Chondrocyte (in vitro differentiated cells): Measurements from ENCODE around the gene ANAPC5. TPM values are rescaled to one million over a fixed set of nuclear protein-coding genes. Genes with fewer than 3 reads are reported as not detected.
"Not testable (repeated sequence)": the region's sequence is repeated elsewhere in the genome, so short reads cannot be mapped to it uniquely, and the experiment has no call there.

Experiments
- DNase-seq: peaks from one replicate; pipeline ENCODE4 v3.0.0; 2021; ENCODE audit warnings: mixed read lengths, low spot score
- H3K27ac Mint-ChIP-seq: one replicate; pipeline ENCODE4 v1.8.0; 2021; ENCODE audit warnings: mild to moderate bottlenecking, moderate library complexity, mixed read lengths; ENCODE audit not compliant: unreplicated experiment
- H3K27me3 Mint-ChIP-seq: 2 replicates; pipeline ENCODE4 v1.8.0; 2021; ENCODE audit warnings: low read depth, mixed read lengths
- H3K36me3 Mint-ChIP-seq: 2 replicates; pipeline ENCODE4 v1.8.0; 2021; ENCODE audit warnings: low read depth, mixed read lengths
- H3K4me1 Mint-ChIP-seq: 2 replicates; pipeline ENCODE4 v1.8.0; 2021; ENCODE audit warnings: low read depth, mild to moderate bottlenecking, mixed read lengths
- H3K4me3 Mint-ChIP-seq: one replicate; pipeline ENCODE4 v1.8.0; 2021; ENCODE audit warnings: mild to moderate bottlenecking, moderate library complexity, mixed read lengths; ENCODE audit not compliant: unreplicated experiment
- H3K9me3 Mint-ChIP-seq: 2 replicates; pipeline ENCODE4 v1.8.0; 2021; ENCODE audit warnings: low read depth, mixed read lengths
- total RNA-seq: library from RNA; stranded (reverse); gene quantifications from 3 replicates; pipeline ENCODE4 v1.2.1, GENCODE V29; 2021
- TF ChIP-seq, protein P1 (sequence below): fragments of 200-600 bp; sonication (generic); IDR thresholded peaks from 2 replicates; pipeline ENCODE4 v1.5.0; 2021; ENCODE audit warnings: antibody characterized with exemption, mild to moderate bottlenecking, moderate library complexity

ANAPC5 gene
- total RNA-seq, 1 donor from 2014 or later, result 111 TPM

DNA sequence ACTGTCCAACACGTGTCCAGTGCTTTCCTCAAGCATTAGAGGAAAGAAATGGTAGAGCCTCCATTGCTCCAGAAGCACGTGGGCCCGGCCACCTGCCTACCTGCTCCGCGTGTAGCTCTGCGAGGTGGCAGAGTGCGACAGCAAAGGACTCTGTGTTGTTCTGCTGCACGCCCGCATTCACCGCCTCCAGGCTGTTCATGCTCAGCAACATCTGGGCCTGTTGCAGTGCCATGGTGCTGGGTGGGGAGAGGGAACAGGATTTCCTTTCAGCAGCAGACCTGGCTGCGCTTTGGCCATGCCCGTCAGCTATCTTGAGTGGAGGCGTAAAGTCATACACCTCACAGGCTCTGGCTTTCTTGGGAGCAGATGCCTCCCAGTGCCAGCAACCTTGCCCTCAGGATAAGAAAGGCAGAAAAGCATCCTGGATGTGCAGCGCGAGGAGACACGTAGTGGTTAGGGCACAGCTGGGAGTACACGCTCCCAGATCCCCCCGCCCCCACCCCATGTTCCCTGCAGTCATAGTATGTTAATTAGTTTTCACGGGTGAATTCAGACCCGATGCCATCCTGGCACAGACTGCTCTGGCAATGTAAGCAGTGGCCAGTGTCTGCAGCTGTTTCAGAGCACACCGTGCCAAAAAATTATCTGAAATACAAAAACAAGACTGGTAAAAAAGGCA is 25.1 kb downstream of the ANAPC5 start:
- Mint-ChIP-seq H3K27me3 (no peaks in the 10 kb centered on the region), H3K9me3 (no peaks in the 10 kb centered on the region), H3K4me3 (no peak overlapping the region), H3K36me3 (peaks cover 40% of the 10 kb centered on the region), H3K27ac (peak overlapping the region; percentile 28), H3K4me1 (peaks cover 16% of the 10 kb centered on the region)
- DNase-seq, result no peak
- TF ChIP-seq, protein P1, sequence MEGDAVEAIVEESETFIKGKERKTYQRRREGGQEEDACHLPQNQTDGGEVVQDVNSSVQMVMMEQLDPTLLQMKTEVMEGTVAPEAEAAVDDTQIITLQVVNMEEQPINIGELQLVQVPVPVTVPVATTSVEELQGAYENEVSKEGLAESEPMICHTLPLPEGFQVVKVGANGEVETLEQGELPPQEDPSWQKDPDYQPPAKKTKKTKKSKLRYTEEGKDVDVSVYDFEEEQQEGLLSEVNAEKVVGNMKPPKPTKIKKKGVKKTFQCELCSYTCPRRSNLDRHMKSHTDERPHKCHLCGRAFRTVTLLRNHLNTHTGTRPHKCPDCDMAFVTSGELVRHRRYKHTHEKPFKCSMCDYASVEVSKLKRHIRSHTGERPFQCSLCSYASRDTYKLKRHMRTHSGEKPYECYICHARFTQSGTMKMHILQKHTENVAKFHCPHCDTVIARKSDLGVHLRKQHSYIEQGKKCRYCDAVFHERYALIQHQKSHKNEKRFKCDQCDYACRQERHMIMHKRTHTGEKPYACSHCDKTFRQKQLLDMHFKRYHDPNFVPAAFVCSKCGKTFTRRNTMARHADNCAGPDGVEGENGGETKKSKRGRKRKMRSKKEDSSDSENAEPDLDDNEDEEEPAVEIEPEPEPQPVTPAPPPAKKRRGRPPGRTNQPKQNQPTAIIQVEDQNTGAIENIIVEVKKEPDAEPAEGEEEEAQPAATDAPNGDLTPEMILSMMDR, result no peak

DNA sequence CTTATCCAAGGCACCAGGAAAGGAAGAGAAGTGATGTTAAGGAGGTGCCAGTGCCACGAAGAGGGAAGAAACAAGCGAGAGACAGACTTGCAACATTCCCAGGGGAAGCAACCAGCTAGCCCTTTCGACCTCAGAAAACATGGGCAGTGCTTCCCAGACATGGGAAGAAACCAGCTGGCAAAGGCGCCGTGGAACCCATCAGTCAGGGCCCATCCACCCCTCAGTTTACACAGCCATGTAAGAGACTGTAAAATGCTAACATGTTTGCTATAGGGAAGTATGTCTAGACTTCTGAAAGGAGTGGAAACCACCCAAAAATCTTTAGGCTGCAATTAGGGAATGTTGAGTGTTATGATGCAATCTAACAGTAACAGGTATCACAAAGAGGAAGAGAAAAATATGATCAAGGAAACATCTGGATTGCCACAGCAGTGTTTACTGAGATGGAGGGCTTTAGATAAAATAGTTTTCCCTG is 26.3 kb downstream of the ANAPC5 start:
- Mint-ChIP-seq H3K4me3 (no peak overlapping the region), H3K9me3 (no peaks in the 10 kb centered on the region), H3K27me3 (no peaks in the 10 kb centered on the region), H3K36me3 (peaks cover 36% of the 10 kb centered on the region), H3K4me1 (peaks cover 16% of the 10 kb centered on the region), H3K27ac (peak overlapping the region; percentile 79)
- no peak for DNase-seq
- TF ChIP-seq, protein P1, result no peak

DNA sequence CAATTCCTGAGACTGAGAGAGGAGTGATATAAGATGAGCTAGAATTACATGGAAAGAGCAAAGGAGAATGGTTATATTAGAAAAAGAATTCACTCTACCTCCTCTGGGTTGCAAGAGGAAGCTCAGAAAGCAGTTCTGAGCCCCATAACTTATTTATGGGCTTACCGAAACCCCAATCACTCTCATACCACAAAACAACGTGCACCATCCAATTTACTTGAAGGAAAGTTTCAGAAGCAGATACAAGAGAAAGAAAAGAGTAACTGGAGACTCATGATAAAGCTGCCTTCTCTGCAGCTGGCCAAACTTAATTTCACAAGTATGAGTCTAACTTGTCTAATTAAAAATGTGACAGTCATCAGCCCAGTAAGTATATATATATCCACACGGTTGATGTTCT is 28.3 kb downstream of the ANAPC5 start:
- H3K4me1 Mint-ChIP-seq, result peaks cover 16% of the 10 kb centered on the region
- no peak overlapping the region for H3K4me3 Mint-ChIP-seq
- DNase-seq, result no peak
- TF ChIP-seq, protein P1, result no peak
- no peaks in the 10 kb centered on the region for H3K9me3 Mint-ChIP-seq
- peaks cover 27% of the 10 kb centered on the region for H3K36me3 Mint-ChIP-seq
- no peaks in the 10 kb centered on the region for H3K27me3 Mint-ChIP-seq
- H3K27ac Mint-ChIP-seq, result peak overlapping the region; percentile 17

DNA sequence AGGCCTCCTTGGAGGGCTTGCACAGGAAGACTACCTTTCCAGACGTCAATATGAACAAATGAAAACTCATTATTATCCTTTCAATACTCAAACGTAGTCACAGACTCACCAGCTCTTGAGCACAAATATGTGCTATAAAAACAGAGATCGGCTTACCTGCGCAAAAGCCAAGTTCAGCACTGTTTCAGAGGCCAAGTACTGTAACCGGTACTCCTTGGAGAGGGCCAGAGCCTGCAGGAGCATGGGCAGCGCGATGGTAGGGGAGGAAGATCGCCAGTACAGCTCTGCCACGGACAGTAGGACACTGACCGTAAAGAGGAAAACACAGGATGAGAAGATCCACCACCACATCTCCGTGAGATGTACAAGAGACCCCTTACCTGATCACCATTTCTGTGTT is 34.1 kb downstream of the ANAPC5 start:
- peaks cover 16% of the 10 kb centered on the region for H3K36me3 Mint-ChIP-seq
- no peak overlapping the region for H3K4me3 Mint-ChIP-seq
- no peak for DNase-seq
- H3K27me3 Mint-ChIP-seq, result no peaks in the 10 kb centered on the region
- TF ChIP-seq, protein P1, result no peak
- no peaks in the 10 kb centered on the region for H3K4me1 Mint-ChIP-seq
- H3K9me3 Mint-ChIP-seq, result no peaks in the 10 kb centered on the region
- H3K27ac Mint-ChIP-seq, result no peak overlapping the region

DNA sequence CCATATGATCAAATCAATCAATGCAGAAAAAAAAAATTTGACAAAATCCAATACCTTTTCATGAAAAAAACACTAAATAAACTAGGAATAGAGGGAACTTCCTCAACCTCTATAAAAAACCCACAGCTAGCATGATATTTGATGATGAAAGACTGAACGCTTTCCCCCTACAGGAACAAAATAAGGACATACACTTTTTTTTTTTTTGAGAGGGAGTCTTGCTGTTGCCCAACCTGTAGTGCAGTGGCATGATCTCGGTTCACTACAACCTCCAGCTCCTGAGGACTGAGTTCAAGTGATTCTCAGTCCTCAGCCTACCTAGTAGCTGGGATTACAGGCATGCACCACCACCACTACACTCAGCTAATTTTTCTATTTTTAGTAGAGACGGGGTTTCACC is 37.8 kb downstream of the ANAPC5 start:
- DNase-seq, result no peak
- no peaks in the 10 kb centered on the region for H3K9me3 Mint-ChIP-seq
- H3K27me3 Mint-ChIP-seq, result no peaks in the 10 kb centered on the region
- no peak overlapping the region for H3K27ac Mint-ChIP-seq
- no peak overlapping the region for H3K4me3 Mint-ChIP-seq
- H3K36me3 Mint-ChIP-seq, result peaks cover 28% of the 10 kb centered on the region
- no peaks in the 10 kb centered on the region for H3K4me1 Mint-ChIP-seq
- TF ChIP-seq, protein P1, result no peak

DNA sequence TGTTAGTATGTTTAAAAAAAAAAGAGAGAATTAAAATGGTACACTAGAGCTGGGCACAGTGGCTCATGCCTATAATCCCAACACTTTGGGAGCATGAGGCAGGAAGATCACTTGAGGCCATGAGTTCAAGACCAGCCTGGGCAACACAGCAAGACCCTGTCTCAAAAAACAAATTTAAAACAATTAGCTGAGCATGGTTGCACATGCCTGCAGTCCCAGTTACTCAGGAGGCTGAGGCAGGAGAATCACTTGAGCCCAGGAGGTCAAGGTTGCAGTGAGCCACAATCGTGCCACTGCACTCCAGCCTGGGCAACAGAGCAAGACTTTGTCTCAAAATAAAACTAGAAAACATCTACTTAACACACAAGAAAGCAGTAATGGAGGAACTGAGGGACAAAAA is 42.0 kb downstream of the ANAPC5 start:
- H3K36me3 Mint-ChIP-seq, result peaks cover 23% of the 10 kb centered on the region
- H3K27me3 Mint-ChIP-seq, H3K9me3 Mint-ChIP-seq, H3K4me1 Mint-ChIP-seq, H3K4me3 Mint-ChIP-seq, DNase-seq, H3K27ac Mint-ChIP-seq: not testable (repeated sequence)

DNA sequence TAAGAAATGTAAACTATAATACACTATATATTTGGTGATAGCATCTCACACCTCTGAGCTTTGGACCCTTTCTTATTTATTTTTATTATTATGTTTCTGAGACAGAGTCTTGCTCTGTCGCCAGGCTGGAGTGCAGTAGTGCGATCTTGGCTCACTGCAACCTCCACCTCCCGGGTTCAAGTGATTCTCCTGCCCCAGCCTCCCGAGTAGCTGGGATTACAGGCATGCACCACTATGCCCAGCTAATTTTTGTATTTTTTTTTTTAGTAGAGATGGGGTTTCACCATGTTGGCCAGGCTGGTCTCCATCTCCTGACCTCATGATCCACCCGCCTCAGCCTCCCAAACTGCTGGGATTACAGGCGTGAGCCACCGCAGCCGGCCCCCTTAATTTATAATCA is 44.8 kb downstream of the ANAPC5 start:
- H3K4me3 Mint-ChIP-seq, H3K9me3 Mint-ChIP-seq, H3K27me3 Mint-ChIP-seq, H3K4me1 Mint-ChIP-seq, DNase-seq, H3K27ac Mint-ChIP-seq: not testable (repeated sequence)
- peaks cover 23% of the 10 kb centered on the region for H3K36me3 Mint-ChIP-seq
